NCI-H1092 treated with DMSO at 0.1 percent for 48 hours (cell line): ENCODE results near the gene AP3M1.
A peak's percentile ranks its signal among the peaks of the same experiment; 100 is the strongest.
"Not testable (repeated sequence)": the region's sequence is repeated elsewhere in the genome, so short reads cannot be mapped to it uniquely, and the experiment has no call there.

Experiments
- DNase-seq: peaks from one replicate; lab custom pipeline; 2025; lab: John Stamatoyannopoulos, UW

AP3M1 gene

DNA sequence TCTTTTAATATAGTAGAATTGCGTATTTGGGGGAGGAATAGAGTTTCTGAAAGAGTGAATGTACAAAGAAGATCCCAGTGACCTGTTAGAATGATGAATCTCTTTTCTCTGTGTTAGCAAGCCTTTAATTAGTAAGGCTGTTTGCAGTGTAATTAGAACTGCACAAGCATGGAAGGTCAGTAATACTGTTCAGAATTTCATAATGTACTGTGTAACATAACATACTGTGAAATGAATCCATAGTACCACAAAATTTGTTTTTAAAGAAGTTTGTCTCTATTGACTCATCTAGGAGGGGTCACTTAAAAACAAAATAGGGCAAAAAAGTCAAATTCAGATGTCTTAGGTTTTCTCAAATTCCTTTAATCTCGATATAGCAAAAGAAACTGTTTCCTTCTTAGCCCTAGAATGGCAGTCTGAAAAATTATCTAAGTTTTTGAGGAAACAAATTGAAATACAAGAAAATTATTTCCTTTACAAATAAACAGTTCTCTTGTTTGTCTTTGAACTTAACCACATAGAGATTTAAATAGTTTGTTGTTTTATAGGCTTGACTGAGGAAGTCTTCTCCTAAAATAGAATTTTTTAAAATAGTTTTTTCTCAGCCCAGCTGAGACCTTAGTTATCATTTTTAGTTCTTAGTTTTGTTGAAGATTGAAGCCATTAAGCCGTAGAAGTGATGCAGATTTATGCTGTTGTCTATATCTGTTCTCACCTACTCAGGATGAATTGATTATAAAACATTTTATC is 12.9 kb upstream of the AP3M1 start:
- no peak for DNase-seq

DNA sequence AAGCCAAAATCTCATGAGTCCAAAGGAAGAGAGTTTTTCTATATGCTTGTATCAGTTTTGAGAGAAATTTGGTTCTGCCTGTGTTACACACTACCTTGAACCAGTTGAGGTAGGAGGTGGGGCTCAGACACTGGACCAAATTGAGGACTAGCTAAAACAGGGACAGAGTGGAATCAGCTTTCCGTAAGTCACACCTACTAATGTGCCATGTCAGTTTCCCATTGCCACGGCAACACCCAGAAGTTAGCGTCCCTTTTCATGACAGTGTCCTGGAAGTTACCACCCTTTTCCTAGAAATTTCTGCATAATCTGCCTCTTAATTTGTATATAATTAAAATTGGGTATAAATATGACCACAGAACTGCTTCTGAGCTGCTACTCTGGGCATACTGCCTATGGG is 9.4 kb upstream of the AP3M1 start:
- DNase-seq = no peak

DNA sequence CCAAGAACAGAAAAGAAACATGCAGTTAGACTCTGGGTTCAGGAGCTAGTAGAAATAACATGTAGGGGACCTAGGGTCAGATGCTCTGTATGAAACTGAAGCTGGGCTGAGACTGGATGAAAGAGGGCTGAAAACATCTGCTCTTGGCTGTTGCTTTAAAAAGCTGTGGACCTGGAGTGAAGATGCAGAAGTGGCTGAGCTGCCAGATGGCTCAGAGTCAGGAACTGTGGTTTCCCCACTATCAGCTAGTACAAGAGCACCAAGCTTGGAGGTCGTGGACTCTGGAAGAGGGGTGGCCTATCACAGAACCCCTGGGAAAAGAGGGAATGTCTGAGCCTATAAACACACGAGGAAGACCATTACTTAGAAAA is 6.3 kb upstream of the AP3M1 start:
- DNase-seq = no peak

DNA sequence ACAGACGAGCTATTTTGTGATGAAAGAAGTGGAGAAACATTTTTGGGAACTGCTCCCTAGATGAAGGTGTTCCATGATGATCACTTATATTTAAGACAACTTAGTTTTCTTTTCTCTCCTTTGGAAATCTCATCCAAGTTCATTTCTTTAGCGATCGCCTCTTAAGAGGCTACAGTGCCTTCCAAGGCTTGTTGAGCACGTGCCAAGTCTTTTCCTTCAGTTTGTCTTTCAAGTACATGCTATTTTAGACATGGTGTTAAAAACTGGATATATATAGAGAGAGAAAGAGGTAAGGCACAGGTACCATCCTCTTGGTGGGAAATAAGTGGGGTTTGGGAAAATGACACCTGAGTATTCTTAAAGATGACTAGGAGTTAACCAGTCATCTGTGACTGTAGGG is 3.0 kb upstream of the AP3M1 start:
- no peak for DNase-seq

DNA sequence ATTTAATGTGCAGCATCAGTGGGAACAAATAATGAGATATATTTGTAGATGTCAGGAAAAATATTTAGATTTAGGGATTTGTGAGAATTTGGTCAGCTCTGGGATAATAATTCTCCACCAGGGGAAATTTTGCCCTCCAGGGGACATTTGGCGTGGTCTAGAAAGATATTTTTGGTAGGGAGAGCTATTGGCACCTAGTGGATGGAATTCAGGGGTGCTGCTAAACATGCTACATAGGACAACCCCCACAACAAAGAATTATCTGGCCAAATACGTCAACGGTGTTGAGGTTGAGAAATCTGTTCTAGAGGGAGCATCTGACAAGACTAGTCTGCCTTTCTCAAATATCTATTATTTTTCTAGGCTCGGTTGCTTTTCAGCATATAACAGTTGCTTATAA is 2.5 kb upstream of the AP3M1 start:
- DNase-seq = no peak

DNA sequence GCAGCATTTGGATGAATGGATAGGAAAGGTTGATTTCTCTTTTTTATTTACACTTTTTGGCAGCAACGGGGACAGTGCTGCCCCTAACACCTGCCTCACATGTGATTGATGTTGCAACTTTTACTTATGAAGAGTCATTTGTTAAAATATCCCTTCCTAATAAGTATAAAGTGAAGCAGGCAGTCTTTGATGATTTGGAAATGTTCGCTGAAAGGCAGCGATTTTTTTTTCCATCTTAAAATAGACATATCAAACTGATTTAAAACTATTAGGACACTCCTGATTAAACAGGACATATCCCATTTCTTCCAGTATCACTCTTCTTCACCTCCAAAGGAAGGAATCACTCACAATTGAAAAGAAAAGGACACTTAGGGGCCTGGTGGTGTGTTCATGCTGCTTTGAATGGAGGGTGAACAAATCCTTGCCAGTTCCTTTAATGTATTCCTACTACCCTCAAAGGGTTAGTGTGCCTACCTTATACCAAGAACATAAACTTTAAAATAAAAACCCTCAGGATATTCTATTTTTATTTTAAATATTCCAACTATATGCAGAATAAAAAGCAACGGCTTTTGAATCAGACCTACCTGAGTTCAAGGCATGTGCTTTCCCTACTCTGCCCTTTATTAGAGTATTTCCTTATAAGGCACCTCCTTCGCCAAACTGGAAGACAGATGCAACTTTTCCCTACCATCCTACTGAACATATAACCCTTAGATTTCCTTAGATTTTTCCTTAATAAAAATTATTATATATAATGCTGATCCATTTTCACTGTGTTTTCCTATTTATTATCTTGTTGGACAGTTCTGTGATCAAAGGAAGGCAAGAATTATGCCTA is 1.5 kb upstream of the AP3M1 start:
- DNase-seq = no peak

DNA sequence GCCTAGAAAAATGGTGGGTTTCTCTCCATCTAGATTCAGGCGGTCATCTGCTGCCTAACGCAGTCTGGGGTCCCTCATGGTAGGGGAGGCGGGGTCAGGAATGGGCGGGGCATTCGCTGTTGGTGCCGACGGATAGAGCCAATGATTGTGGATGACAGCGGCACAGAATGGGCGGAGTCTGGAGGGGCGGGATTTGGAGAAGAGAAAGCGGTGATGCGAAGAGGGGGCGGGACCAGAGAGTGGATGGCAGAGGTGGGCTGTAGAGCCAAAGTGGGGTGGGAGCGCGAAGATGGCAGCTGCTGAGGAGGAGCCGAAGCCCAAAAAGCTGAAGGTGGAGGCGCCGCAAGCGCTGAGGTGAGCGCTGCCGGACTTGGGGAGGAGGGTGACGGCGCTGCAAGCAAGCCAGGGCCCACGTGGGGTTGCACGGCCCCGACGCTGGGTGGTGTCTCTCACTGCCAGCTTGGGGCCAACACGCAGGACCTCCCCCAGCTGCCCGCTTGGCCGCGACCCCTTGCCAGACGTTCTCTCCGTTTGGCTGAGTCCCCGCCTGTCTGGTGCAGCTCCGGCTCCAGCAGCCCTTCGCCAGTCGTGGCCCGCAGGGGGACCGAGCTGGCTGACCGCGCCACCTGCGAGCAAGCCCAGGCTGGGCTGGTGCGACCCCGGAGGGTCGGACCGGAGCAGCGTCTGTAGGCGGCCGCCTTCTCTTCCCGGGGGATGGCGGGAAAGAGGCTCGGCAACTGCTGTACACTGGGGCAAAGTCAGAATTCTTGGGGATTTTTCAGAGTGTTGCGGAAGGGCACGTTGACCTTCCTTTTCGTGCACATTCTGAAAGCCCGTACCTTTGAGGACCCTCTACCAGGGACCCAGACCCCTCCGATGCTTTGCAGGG is 606 bp upstream of the AP3M1 start, which contains the start of gene ADK:
Gene ADK (plus strand): TSS at position 232 of the 889 bp plus-strand sequence. CDS start 58 bp downstream, at position 290.
- DNase-seq = peak; percentile 98

DNA sequence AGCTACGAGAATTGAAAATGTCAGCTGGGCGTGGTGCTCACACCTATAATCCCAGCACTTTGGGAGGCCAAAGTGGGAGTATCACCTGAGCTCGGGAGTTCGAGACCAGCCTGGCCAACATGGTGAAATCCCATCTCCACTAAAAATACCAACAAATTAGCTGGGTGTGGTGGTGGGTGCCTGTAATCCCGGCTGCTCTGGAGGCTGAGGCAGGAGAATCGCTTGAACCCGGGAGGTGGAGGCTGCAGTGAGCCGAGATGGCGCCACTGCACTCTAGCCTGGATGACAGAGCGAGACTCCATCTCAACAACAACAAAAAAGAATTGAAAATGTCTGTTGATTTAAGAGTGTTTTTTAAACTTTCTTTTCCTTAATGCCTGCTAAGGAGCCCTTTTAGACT is 3.6 kb downstream of the AP3M1 start:
- DNase-seq = not testable (repeated sequence)

DNA sequence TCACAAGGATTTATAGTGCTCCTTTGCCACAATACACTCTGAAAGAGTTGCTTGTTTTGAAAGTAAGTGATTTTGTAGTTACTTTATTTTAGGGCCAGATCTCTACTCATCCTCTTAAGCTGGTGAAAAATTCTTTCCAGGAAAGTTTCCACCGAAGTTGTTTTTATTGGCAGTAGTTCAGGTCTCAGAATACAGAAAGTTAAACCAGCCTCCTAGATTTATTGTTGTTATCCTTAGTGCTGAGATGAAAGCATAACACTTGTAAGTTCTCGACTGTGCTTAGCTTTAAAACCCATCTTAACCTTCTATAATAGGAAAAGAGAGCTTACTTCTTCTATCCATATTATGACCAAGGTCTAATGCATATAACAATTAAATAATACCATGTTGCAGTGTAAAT is 5.5 kb downstream of the AP3M1 start:
- DNase-seq = no peak

DNA sequence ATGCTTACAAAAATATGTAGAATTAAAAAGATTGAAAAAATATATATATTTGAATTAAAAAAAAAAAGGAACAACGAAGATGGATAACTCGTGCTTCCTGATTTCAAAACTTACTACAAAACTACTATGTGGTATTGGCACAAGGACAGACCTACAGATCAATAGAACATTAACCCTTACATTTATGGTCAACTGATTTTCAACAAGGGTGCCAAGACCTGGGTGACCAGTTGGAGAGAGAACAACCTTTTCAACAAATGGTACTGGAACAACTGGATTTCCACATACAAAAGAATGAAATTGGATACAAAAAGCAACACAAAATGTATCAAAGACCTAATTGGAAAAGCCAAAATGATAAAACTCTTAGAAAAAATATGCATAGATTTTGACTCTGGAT is 10.1 kb downstream of the AP3M1 start:
- DNase-seq = no peak

DNA sequence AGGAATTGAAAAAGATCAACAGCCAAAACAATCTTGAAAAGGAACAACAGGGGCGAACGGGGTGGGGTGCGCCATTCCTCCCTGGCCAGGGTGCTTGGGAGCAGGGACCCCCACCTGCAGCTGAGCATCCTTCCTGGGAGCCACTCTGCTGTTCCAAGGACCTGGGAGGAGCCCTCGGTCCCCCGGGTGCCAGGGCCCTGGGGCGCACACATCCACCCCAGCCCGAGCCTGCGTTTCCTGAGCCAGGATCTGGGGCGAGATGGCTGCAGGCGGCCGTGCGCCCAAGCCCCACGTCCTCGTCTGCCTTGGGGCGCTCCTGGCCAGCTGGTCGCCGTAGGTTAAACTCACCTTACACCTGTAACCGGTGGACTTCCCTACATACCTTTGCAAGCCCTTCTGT is 10.6 kb downstream of the AP3M1 start:
- DNase-seq = no peak

DNA sequence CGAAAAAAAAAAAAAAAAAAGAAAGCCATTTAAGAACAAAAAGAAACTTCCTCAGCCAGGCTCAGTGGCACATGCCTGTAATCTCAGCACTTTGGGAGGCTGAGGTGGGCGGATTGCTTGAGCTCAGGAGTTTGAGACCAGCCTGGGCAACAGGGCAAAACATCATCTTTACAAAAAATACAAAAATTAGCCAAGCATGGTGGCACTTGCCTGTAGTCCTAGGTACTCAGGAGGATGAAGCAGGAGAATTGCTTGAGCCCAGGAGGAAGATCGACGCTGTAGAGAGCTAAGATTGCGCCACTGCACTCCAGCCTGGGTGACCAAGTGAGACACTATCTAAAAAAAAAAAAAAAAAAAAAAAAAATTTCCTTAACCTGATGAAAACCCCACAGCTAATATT is 12.0 kb downstream of the AP3M1 start:
- not testable (repeated sequence) for DNase-seq

DNA sequence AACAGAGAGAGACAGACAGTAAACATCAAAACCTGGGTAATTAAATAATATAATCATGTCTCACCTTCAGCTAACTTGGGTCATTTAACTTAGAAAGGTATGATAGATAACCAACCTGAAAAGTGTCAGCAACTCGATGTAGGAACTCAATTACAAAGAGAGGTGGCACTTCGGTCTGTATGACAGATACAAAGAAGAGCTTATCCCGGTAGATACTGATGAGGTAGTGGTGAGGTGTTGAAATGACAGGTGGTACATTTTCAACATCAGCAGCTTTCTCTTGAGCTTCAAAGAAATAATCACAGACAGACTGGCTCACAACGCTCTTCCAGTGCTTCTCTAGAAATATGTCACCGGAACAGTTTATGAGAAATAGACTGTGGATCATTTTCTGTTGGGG is 12.6 kb downstream of the AP3M1 start:
- no peak for DNase-seq

DNA sequence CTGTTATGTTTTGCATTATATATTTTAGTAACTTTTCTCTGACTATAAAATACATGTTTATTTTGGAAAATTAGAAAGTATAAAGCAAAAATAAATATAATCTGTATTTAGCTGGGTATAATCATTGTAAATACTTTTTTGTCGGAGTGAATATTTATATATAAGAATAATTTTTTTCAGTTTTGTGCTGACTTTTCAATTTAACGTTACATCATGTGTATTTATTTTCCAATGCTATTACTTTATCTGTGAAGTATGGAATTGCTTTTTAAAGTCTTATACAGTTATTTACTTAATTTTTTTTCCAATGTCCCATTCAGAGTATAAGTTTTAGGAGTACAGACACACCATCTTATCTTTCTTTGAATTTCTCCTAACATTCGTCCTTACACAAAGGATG is 15.2 kb downstream of the AP3M1 start:
- no peak for DNase-seq

DNA sequence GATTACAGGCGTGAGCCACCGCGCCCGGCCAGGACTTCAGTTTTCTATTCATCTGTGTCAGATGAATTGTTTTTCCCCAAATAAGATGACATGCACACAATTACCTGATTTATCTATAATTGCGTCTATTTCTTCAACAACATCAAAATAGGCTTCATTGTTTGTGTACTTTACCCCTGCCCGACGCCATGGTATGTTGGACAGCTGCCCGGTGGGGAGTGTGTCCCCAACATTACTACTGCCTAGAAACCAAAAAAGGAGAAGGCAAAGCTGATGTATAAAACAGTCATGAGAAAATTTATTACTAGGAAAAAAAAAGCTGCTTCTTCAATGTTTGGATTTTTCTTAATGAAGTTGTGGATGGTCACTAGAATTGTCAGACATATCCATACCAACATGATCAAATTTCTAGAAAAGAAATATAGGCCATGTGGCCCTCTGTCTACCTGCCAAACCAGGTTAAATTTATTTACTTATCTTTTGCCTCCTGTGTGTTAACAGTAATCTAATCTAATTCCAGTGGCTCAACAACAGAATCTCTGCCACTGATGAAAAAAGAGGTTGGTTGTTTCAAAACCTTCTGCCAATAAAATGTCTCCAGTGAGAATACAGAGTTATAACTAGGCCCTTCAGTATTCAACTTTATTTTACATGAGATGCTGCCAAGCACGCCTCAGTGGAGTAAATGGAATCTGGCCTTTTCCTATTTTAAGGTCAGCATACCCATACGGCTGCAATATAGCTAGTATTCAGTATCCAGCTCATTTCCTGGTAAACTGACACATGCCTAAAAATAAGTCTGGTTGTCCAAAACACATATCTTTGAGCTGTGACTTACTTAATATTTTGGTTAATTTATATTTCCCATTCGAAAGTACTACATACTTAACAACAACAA is 16.5 kb downstream of the AP3M1 start:
- no peak for DNase-seq

DNA sequence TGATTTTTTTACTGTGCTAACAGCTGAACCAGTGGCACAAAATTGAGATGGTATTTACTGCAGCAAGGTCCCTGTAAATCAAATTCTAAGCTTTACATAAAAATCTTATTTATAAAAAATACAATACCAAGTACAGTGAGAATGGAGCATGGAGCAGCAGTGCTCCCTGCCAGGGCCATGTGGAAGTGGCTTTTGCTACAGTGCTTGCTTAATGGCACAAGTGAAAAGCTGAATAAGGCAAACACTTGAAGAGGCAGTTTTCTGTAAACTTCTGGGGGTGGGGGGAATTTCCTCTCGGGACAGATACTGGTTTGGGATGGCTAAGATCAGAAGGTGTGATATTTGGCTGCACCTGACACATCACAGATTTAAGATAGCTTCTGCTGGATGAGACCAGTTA is 27.5 kb downstream of the AP3M1 start:
- DNase-seq = no peak

DNA sequence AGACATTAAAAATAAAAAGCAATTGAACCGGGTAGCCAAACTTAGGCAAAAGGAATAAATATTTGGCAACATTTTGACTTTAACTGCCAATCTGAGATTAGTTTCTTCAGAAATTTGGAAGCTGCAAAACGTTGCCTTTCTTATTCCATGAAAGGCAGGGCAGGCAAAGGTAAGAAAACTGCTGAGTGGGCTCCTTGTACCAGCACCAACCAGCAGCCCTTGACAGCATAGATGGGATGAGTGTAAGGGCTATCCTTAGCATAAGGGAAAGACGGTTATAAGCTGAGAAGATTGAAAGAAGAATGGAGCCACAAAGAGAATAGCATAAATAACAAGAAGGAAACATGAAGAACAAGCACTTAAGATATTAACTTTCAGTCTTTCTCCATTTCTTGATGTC is 28.6 kb downstream of the AP3M1 start:
- no peak for DNase-seq

DNA sequence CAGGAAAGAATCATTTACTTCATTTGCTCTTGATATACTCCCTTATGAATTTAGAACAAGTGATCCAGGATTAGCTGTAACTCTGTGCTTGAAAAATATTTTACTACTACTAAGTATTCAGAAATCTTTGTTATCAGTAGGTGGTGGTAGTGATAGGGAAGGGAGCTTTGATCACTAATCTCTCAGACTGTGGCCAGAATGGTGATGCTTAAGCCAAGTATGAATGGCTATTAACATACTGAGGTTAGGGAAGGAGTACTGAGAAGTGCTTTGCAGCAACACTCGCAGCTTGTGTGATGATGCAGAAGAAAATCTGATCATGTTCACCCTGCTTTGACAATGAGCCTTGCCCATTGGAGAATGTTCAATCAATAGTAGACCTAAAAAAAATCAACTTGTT is 29.3 kb downstream of the AP3M1 start:
- no peak for DNase-seq

DNA sequence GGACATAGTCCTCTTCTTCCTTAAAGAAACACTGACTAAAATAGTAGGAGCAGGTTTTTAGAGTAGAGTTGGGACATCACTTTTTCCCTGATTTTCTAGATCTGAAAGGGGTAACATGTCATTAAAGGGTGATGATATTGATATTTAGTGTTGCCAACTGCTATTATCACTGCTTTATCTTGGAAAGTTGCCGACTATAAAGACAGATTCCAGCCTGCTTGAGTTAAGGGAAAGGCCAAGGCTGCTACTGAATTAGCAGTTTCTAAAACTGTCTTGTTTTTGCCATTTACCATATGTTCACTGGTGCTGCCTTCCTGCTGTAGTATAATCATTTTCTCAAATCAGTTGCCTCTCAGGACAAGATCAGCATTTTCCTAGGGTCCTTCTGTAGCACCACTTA is 29.7 kb downstream of the AP3M1 start:
- no peak for DNase-seq

DNA sequence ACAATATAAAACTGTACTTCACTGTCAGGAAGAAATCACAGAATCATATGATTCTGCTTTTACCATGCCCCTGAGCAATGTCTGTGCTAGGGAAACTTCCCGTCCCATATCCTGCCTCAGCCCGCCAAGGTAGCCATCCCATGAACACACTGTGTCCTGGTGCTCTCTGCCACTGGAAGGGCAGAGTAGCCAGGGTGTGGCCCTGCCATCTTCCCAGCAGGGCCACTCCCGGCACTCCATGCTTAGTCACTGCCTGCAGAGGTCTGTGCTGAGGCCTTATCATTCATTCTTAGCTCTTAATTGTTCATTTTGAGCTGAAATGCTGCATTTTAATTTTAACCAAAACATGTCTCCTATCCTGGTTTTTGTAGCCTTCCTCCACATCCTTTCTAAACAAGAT is 31.8 kb downstream of the AP3M1 start:
- DNase-seq = no peak

DNA sequence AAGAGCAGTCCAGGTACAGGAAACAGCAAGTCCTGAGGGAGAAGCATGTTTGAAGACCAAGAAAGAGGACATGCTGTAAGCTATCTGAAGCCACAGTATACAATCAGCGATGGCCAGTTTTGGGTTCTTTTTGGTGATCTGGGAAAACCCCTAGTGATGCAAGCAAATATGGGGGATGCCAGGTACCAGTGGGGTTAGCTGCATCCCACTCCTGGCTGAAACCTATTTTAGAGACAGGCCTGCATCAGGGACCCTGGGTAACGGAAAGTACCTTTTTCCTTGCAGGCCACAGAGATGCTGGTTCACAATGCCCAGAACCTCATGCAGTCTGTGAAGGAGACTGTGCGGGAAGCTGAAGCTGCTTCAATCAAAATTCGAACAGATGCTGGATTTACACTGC is 32.9 kb downstream of the AP3M1 start:
- no peak for DNase-seq
